HG02981 (cell line): ENCODE results near the gene CNOT2.
"Not testable (repeated sequence)": the region's sequence is repeated elsewhere in the genome, so short reads cannot be mapped to it uniquely, and the experiment has no call there.

Experiments used
- ATAC-seq: cut with Tn5 transposase; IDR thresholded peaks from one replicate; pipeline ENCODE4 v1.9.1; 2021; ENCODE audit warnings: mild to moderate bottlenecking, moderate library complexity; ENCODE audit not compliant: unreplicated experiment

The CNOT2 gene

GRCh38 chr12:70292017-70292776 lies 49.0 kb downstream of the CNOT2 start:
- no peak for ATAC-seq

- not testable (repeated sequence) for ATAC-seq
Measured at GRCh38 chr12:70304684-70305555, 61.7 kb downstream of the CNOT2 start.

- ATAC-seq: no peak
Measured at GRCh38 chr12:70305794-70306193, 62.6 kb downstream of the CNOT2 start.

- no peak for ATAC-seq
Measured at GRCh38 chr12:70306676-70307075, 63.4 kb downstream of the CNOT2 start.

- no peak for ATAC-seq
Measured at GRCh38 chr12:70307868-70308267, 64.6 kb downstream of the CNOT2 start.

GRCh38 chr12:70309348-70309747 lies 66.1 kb downstream of the CNOT2 start:
- no peak for ATAC-seq

- ATAC-seq: no peak
Measured at GRCh38 chr12:70314145-70314544, 70.9 kb downstream of the CNOT2 start.

- ATAC-seq: peak; percentile 90
Measured at GRCh38 chr12:70317781-70318180, 74.5 kb downstream of the CNOT2 start.

- ATAC-seq: no peak
Measured at GRCh38 chr12:70319605-70320004, 76.4 kb downstream of the CNOT2 start.

- no peak for ATAC-seq
Measured at GRCh38 chr12:70321191-70321590, 78.0 kb downstream of the CNOT2 start.

- no peak for ATAC-seq
Measured at GRCh38 chr12:70327541-70327940, 84.3 kb downstream of the CNOT2 start.

GRCh38 chr12:70329728-70330127 lies 86.5 kb downstream of the CNOT2 start:
- no peak for ATAC-seq

- no peak for ATAC-seq
Measured at GRCh38 chr12:70330158-70330557, 86.9 kb downstream of the CNOT2 start.

- ATAC-seq: no peak
Measured at GRCh38 chr12:70332236-70332635, 89.0 kb downstream of the CNOT2 start.

GRCh38 chr12:70334742-70335141 lies 91.5 kb downstream of the CNOT2 start:
- ATAC-seq: no peak

GRCh38 chr12:70338531-70338930 lies 95.3 kb downstream of the CNOT2 start:
- no peak for ATAC-seq

- no peak for ATAC-seq
Measured at GRCh38 chr12:70351076-70351475, 107.8 kb downstream of the CNOT2 start.

- no peak for ATAC-seq
Measured at GRCh38 chr12:70353780-70354660, 110.8 kb downstream of the CNOT2 start.

- no peak for ATAC-seq
Measured at GRCh38 chr12:70354787-70355186, 111.6 kb downstream of the CNOT2 start.

GRCh38 chr12:70355972-70356371 lies 112.7 kb downstream of the CNOT2 start:
- no peak for ATAC-seq
